Endothelial cell of umbilical vein (primary cell): ENCODE results near the gene CBX4. TPM values are rescaled to one million over a fixed set of nuclear protein-coding genes. Genes with fewer than 3 reads are reported as not detected.

Experiments
- BruUV-seq: library from RNA; stranded (reverse); fragments of 400-500 nt; replicated peaks from 2 replicates; lab custom pipeline; 2021; lab: Mats Ljungman, UMichigan
- CTCF ChIA-PET: fragments of 300-600, 350-600 bp; sonication (Branson Sonifier 250); formaldehyde crosslinking; loops from one replicate; lab custom pipeline; 2021; ENCODE audit warnings: antibody characterized with exemption, inconsistent platforms; lab: Charles Lee
- POLR2A ChIA-PET: fragments of 300-600, 350-600 bp; sonication (Branson Sonifier 250); formaldehyde crosslinking; loops from one replicate; lab custom pipeline; 2021; ENCODE audit warnings: antibody characterized with exemption, inconsistent platforms; lab: Charles Lee
- DNase-seq: peaks from one replicate; pipeline ENCODE4 v3.0.0-alpha.2; 2011; ENCODE audit warnings: low read depth, low spot score
- FAIRE-seq: peaks from 2 replicates; lab custom pipeline; 2011; peaks lifted over from hg19 to GRCh38; lab: Jason Lieb, UNC
- H2AFZ ChIP-seq: 2 replicates; pipeline ENCODE4 v1.6.0; 2012; ENCODE audit warnings: low read depth, low read length, control low read depth, inconsistent platforms
- H3K27ac ChIP-seq: 2 replicates; pipeline ENCODE4 v1.5.1; 2011; ENCODE audit warnings: low read depth, mild to moderate bottlenecking, control low read depth, low read length, moderate library complexity; ENCODE audit not compliant: insufficient read depth
- H3K27me3 ChIP-seq, 2 experiments: 2 replicates each; pipeline versions ENCODE4 v1.6.0 to v1.6.1; 2011; ENCODE audit warnings: low read length in 2 of 2, mixed read lengths in 1 of 2; ENCODE audit not compliant: control insufficient read depth in 2 of 2, insufficient read depth in 2 of 2
- H3K36me3 ChIP-seq, 2 experiments: 2 replicates in 1 of 2; 3 replicates in 1 of 2; pipeline ENCODE4 v1.5.1; 2011; ENCODE audit warnings: low read length in 2 of 2, mild to moderate bottlenecking in 1 of 2, moderate library complexity in 1 of 2; ENCODE audit not compliant: control insufficient read depth in 2 of 2, insufficient read depth in 2 of 2; ENCODE audit errors: extremely low read depth in 1 of 2
- H3K4me1 ChIP-seq: 3 replicates; pipeline ENCODE4 v1.5.1; 2011; ENCODE audit warnings: mild to moderate bottlenecking, low read length; ENCODE audit not compliant: control insufficient read depth, insufficient read depth; ENCODE audit errors: extremely low read depth
- H3K4me2 ChIP-seq: 2 replicates; pipeline ENCODE4 v1.6.1; 2011; ENCODE audit warnings: low read length, control low read depth, mixed read lengths; ENCODE audit not compliant: insufficient read depth
- H3K4me3 ChIP-seq, 3 experiments: fragments of 200-600 bp in 1 of 3; sonication (generic), shearing (Covaris generic) in 1 of 3; replicated peaks in 1 of 3; 2 replicates each; pipeline ENCODE4 v1.5.1; 2011 to 2016; ENCODE audit warnings: control low read depth in 3 of 3, low read length in 3 of 3, mild to moderate bottlenecking in 2 of 3, inconsistent platforms in 1 of 3, low read depth in 1 of 3, moderate library complexity in 1 of 3; ENCODE audit not compliant: insufficient read depth in 1 of 3
- H3K79me2 ChIP-seq: 2 replicates; pipeline ENCODE4 v1.6.0; 2012; ENCODE audit warnings: low read length, inconsistent platforms; ENCODE audit not compliant: control insufficient read depth, insufficient read depth
- H3K9ac ChIP-seq: replicated peaks from 2 replicates; pipeline ENCODE3; 2011; ENCODE audit warnings: low read length, control low read depth; ENCODE audit not compliant: insufficient read depth; ENCODE audit errors: extremely low read depth
- H3K9me1 ChIP-seq: replicated peaks from 3 replicates; pipeline ENCODE4 v1.6.0; 2011; ENCODE audit warnings: mild to moderate bottlenecking, low read length; ENCODE audit not compliant: control insufficient read depth, insufficient read depth; ENCODE audit errors: extremely low read depth
- H3K9me3 ChIP-seq: replicated peaks from 2 replicates; pipeline ENCODE4 v1.5.1; 2012; ENCODE audit warnings: low read length, inconsistent platforms; ENCODE audit not compliant: control insufficient read depth, insufficient read depth
- H4K20me1 ChIP-seq: replicated peaks from 2 replicates; pipeline ENCODE3; 2011; ENCODE audit warnings: mild to moderate bottlenecking, low read length; ENCODE audit not compliant: control insufficient read depth, insufficient read depth; ENCODE audit errors: extremely low read depth
- EZH2 ChIP-seq: IDR thresholded peaks from 2 replicates; pipeline ENCODE4 v1.6.1; 2012; ENCODE audit warnings: borderline replicate concordance, low read depth, mild to moderate bottlenecking, moderate library complexity, low read length, inconsistent platforms; ENCODE audit not compliant: severe bottlenecking
- FOS ChIP-seq: IDR thresholded peaks from 2 replicates; pipeline ENCODE4 v1.6.1; 2011; ENCODE audit warnings: mild to moderate bottlenecking, low read length, moderate library complexity, borderline replicate concordance; ENCODE audit not compliant: insufficient read depth
- GATA2 ChIP-seq: IDR thresholded peaks from 2 replicates; pipeline ENCODE4 v1.7.0; 2011; ENCODE audit warnings: low read depth, mild to moderate bottlenecking, moderate library complexity, mixed read lengths, low read length; ENCODE audit not compliant: insufficient read length, insufficient read depth
- POLR2AphosphoS5 ChIP-seq: IDR thresholded peaks from 2 replicates; pipeline ENCODE4 v1.6.1; 2012; ENCODE audit warnings: low read depth, mild to moderate bottlenecking, control low read depth, low read length, moderate library complexity; ENCODE audit not compliant: insufficient read depth
- dilution Hi-C: fragments of 300-500 bp; cut with MboI; formaldehyde crosslinking; loops from one replicate; pipeline ENCODE4 v1.15.0; 2019; ENCODE audit warnings: low sequenced_read_pairs; ENCODE audit not compliant: extremely low pct_ligation_motif_present
- intact Hi-C: fragments of 100-400 bp; cut with micrococcal nuclease; formaldehyde crosslinking; loops from one replicate; pipeline ENCODE4 v1.10.0; 2022
- polyA plus RNA-seq, 4 experiments: library from polyadenylated mRNA; depleted of rRNA in 3 of 4; stranded (reverse) in 3 of 4; unstranded in 1 of 4; fragments of >200 nt; gene quantifications; 2 replicates each; pipeline versions ENCODE4 v1.2.1 to v1.2.3, GENCODE V29; 2011 to 2012; ENCODE audit warnings: missing spikeins in 1 of 4
- total RNA-seq: library from RNA; stranded (reverse); gene quantifications from 2 replicates; pipeline ENCODE4 v1.2.3, GENCODE V29; 2021
- TF ChIP-seq, protein P1 (sequence below): IDR thresholded peaks from 2 replicates; pipeline ENCODE4 v1.6.1; 2011; ENCODE audit not compliant: insufficient read depth, insufficient read length

CBX4 gene
- total and polyA plus RNA-seq, 2 donors (not counting 3 experiments of a cell fraction or from before 2014, with no cell fraction given), result 7.0 to 12.3 TPM

GRCh38 chr17:79865351-79866210 lies 26.3 kb upstream of the CBX4 start:
- Histone ChIP-seq H4K20me1 (no peaks in the 10 kb centered on the region), H3K4me3 (no peak overlapping the region), H2AFZ (no peak overlapping the region), H3K79me2 (no peaks in the 10 kb centered on the region), H3K27ac (no peak overlapping the region), H3K36me3 (no peaks in the 10 kb centered on the region), H3K4me1 (no peaks in the 10 kb centered on the region), H3K27me3 (peaks cover 0 to 5% of the 10 kb centered on the region in 2 experiments), H3K9ac (no peak overlapping the region), H3K9me1 (no peaks in the 10 kb centered on the region), H3K9me3 (no peaks in the 10 kb centered on the region), H3K4me2 (no peak overlapping the region)
- intact Hi-C loops (no loop called here), dilution Hi-C loops (no loop called here)
- CTCF ChIA-PET, result interaction anchor here (1.1 to 1.4 kb wide), 3 partner anchors 8 to 21 kb away, joined by 3 to 9 read pairs (median 5); no protein-coding TSS in a partner anchor
- TF ChIP-seq POLR2AphosphoS5 (no peak), GATA2 (no peak), FOS (no peak), EZH2 (no peak)
- TF ChIP-seq, protein P1, sequence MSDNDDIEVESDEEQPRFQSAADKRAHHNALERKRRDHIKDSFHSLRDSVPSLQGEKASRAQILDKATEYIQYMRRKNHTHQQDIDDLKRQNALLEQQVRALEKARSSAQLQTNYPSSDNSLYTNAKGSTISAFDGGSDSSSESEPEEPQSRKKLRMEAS, result no peak
- no peak for FAIRE-seq
- no TSS peak for BruUV-seq
- DNase-seq, result no peak
- POLR2A ChIA-PET, result no interaction called here
